Measurements from ENCODE around the gene ATP6V0A4.

DNA sequence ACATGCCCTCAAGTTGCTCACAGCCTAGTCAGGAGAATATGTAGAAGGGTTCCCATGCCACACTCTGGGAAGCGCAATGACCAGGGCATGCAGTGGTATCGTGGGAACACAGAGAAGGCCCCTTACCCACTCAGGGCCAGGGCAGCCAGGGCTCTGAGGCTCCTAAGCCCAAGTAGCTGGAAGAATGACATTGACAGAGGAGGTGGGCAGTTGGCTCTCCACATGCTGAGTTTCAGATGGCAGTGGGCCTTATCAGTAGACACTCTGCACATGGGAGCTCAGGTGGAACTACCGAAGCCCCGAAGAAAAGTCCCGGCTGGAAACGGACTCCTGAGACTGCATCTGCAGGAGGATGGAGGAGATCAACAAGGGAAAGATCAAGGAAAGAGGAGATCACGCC is 81.1 kb downstream of the ATP6V0A4 start:
- TF ChIP-seq POLR2AphosphoS5 (IDR thresholded peaks at IDR 0.05): no peak
- no peak for TF ChIP-seq CTCF (IDR thresholded peaks at IDR 0.05)

Data from breast epithelium (tissue), 3 donors.